C1 segment of cervical spinal cord (tissue), 14 donors: Measurements from ENCODE around the gene COPS6.
A peak's percentile ranks its signal among the peaks of the same experiment; 100 is the strongest.

Experiments used
- DNase-seq, 14 donors: peaks; one replicate each; lab custom pipeline; 2025; lab: John Stamatoyannopoulos, UW

Gene COPS6

DNA sequence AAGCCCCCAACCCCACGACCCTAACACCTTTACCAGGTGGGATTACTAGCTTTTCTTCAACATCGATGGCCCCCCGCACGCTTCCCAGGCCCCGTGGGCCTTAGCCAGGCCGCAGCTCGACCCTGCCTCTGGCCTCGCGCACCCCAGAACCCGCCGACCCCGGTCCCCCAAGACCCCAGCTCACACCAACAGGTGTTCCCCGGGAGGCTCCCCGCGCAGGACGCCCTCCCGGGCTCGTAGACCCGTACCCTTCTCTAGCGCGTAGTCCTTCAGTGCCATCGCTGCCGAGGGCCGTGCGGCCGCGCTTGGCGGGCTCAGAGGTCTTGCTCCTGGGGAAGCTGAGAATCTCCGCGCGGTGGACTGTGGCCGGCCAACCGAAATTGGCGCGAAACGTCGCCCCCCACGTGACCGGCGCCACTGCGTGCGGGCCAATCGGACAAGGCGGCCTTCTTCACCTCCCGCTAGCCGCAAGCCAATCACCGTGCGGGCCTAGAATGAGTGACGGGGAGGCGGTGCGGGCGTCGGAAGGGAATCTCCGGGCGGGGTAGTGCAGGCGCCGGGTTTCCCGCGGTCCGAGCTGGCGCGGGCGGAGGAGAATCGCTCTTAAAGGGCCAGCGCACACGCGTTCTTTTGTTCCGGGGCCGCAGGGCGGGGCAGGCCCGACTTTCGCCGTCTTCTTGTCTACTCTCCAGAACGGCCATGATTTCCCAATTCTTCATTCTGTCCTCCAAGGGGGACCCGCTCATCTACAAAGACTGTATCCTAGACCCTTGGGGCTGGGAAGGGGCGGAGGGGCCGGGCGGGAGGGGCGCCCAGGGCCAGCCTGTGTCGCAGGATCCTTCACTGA, 12.5 kb downstream of the COPS6 start, which contains the start of the genes AP4M1 and MCM7:
AP4M1 (plus strand) TSS at position 628 of the 847 bp plus-strand sequence; CDS start at position 700, 72 bp downstream.
MCM7 (minus strand) TSS at position 382 of the 847 bp plus-strand sequence; CDS start at position 279, 103 bp downstream.
- DNase-seq = peak; percentile 84 to 99 (median 98)

DNA sequence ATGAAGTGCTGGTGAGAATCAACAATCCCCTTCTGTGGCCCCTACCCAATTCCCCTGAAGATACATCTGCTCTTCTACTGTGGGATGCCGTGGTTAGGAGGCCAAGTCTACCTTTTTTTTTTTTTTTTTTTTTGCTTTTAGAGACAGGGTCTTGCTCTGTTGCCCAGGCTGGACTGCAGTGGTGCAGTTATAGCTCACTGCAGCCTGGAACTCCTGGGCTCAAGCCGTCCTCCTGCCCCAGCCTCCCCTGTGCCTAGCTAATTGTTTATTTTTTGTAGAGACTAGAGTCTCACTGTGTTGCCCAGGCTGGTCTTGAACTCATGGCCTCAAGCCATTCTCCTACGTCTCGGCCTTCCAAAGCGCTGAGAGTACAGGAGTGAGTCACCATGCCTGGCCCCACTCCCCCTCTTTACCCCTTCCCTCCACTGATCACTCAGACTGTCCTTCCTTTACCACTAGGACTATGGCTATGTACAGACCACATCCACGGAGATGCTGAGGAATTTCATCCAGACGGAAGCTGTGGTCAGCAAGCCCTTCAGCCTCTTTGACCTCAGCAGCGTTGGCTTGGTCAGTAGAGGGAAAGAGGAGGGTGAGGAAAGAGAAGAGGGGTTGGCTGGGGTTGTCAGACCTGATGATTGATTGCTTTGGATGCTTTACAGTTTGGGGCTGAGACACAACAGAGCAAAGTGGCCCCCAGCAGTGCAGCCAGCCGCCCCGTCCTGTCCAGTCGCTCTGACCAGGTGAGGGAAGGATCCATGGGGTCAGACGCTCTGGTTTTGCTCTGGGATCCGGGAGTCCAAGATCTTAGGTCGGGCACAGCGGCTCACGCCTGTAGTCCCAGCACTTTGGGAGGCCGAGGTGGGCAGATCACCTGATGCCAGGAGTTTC, 14.4 kb downstream of the COPS6 start:
- no peak for DNase-seq

DNA sequence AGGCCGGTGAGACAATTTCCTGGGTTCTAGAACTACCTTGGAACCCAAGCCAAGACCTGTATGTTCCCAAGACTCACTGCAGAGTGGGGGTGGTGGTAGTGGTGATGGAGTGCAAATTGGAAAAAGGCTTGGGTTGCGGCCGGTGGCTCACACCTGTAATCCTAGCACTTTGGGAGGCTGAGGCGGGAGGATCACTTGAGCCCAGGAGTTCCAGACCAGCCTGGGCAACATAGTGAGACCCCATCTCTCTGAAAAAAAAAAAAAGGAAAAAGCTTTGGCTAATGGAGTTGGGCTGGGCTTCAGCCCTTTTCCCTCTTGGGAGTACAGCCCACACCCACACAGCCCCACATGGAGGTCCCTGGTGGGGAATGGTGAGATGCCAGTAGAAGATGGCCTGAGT, 16.8 kb downstream of the COPS6 start:
- no peak for DNase-seq

DNA sequence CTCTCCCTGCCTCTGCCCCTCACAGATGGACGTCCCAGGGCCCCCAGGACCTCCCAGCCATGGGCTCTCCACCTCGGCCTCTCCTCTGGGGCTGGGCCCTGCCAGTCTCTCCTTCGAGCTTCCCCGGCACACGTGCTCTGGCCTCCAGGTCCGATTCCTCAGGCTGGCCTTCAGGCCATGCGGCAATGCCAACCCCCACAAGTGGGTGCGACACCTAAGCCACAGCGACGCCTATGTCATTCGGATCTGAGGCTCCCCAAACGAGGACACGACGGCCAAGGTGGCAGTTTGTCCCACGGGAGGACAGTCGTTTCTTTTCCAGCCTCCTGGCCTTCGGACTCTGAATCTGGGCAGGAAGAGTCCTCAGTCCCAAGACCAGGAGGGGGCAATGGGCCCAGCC, 17.9 kb downstream of the COPS6 start:
- no peak for DNase-seq

DNA sequence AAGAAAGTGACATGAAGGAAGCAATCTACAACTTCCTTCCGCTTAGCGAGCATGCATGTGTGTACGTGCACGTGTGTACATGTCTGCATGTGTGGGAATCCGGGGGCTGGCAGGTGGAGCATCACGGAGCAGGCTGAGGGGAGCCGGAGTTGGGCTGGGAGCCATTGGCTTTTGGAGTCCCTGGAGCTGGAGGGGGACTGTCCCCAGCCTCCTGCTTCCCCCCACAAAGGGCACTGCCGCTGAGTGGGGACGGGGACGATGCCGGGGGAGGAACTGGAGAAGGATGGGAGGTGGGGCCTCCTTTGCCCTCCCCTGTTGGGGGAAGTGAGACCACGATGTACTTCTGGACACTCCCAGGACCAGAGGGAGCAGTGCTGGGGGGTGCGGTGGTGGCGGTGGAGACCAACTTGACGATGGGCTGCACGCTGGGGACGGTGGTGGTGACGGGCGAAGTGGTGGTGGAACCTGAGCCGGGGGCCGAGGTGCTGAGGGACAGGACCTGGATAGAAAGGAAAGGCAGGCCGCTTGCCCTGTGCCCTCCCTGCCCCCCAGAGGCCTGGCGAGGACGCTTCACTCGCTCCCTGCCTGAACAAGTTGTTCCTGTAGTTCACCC, 18.5 kb downstream of the COPS6 start:
- peak in 4 of 14 donors; percentile 5 to 44 (median 12) for DNase-seq

DNA sequence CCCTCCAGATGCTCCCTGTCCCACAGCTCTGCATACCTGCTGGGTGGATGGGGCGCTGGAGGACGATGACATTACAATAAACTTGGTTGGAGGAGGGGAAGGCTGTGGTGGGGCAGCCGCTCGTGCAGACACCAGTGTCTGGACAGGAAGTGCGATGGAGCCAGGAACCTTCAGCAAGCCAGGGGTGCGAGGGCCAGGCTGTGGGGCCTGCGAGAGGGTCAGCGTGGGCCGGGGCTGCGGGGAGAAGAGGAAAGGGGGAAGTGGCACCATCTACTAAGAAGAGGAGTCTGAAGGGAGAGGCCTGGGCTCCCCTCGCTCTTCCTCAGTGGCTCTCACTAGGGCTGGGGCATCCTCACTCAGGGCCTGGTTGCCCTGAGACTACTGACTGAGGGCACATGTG, 19.1 kb downstream of the COPS6 start:
- DNase-seq = peak in 1 of 14 donors; percentile 34

DNA sequence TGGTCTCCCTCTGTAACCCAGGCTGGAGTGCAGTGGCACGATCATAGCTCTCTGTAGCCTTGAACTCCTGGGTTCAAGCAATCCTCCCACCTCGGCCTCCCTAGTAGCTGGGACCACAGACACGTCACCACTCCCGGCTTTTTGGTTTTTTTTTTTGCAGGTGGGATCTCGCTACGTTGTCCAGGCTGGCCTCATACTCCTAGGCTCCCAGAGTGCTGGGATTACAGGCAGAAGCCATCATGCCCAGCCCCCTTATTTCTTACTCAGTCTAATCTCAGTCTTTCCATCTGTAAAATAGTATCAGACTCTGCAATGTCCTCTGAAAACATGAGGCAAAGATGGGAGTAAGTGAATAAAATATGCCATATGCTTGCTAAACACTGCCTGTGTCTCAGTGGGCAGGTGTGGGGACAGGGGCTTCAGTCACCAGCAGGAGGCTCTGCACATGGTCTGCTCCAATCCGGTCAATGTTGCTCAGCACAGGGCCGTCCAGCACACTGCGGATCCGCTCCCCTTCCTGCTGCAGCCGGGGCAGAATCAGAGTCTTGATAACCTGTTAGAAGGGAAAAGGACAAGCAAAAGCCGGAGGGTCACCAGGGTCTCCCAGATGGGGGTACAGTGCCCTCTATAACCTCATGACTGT, 20.9 kb downstream of the COPS6 start:
- DNase-seq = no peak

DNA sequence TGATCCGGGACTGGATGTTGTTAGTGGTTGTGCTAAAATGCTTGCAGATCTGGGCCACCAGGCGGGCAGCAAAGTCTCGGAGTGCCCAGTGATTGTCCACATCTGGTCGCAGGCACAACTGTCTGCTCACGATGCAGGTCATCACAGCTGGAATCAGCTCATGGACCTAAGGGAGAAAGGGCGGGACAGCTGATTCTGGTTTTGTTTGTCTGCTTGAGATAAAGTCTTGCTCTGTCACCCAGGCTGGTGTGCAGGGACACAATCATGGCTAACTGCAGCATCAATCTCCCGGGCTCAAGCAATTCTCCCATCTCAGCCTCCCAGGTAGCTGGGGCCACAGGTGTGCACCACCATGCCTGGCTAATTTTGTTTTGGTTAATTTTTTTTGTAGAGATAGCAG, 22.4 kb downstream of the COPS6 start:
- no peak for DNase-seq

DNA sequence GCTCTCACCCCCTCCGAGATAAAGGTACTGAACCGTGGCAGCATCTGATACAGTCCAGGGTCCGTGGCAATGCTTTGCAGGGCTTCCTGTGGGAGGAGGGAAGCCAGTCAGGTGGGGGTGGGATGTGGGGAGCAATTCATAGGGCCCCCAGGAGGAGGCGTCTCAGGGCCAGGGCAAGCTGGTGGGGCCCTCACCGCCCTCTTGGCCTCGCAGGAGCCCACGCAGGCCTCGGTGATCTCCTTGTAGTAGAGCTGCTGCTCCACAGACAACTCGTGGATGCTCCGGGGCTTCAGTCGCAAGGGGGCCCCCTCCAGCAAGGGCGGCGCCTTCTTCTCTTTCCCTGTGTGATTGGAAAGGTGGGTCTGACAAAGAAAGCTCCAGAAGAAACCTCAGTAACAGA, 23.1 kb downstream of the COPS6 start:
- DNase-seq = no peak

DNA sequence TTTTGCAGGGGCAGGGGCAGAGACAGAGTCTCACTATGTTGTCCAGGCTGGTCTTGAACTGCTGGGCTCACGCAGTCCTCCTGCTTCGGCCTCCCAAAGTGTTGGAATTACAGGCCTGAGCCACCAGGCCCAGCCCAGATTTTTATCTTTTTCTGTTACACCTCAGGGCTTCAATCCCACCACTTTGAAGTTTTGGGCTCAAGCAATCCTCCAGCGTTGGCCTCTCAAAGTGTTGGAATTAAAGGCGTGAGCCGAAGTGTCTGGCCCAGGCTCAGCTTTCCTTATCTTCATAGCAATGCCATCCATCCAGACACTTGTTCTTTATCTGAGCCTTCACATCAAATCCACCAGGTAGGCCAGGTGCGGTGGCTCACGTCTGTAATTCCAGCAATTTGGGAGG, 26.3 kb downstream of the COPS6 start:
- no peak for DNase-seq

DNA sequence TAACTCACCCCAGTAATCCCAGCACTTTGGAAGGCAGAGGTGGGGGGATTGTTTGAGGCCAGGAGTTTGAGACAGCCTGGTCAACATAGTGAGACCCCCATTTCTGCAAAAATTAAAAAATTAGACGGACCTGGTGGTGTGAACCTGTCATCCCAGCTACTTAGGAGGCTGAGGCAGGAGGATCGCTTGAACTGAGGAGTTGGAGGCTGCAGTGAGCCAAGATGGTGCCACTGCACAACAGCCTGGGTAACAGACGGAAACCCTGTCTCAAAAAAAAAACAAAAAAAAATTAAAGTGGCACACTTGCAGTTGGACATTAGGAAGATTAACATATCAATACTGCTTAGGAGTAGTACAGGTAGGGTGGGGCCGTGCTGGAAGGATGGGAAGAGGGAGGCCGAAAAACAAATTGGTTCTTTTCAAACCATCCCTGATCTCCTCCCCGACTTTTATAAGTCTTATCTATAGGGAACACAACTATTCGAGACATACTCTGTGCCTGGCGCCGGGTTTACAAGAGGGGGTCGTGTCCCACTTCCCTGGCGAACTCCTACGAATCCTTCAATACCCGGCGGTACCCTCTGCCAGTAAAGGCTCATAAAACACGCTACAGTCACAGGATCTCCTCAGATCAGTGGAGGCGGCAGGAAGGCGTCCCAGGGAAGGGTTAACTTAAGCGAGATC, 29.8 kb downstream of the COPS6 start:
- no peak for DNase-seq

DNA sequence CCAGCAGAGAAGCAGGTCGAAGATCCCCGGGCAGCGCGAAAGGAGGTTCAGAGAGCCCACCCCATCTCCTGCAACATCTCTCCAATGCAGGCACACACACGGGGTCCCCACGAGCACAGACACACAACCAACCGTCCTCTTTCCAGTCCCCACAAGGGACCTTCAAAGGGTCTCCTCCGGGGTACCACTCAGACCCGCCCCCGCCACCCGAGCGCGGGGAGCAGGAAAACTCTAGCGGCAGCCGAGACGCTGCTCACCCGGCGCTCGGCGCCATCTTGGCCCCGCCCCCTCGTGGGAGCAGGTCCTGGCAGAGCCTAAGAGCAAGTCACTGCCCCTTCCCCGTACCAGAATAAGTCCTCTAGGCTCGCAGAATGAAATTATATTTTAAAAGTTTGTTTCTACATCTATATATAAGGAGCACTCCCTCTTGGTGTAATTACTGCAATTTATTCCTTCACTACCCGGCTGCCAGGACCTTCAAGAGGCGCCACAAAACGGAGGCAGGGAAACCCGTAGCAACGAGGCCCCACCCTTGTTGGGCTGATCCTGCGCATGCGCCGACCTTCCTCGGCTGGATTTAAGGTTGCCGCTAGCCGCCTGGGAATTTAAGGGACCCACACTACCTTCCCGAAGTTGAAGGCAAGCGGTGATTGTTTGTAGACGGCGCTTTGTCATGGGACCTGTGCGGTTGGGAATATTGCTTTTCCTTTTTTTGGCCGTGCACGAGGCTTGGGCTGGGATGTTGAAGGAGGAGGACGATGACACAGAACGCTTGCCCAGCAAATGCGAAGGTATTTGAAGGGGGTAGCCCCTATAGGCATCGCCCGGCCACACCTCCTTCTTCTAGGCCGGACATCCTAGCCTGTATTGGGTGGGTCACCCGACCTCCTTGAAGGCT, 30.6 kb downstream of the COPS6 start, which contains the start of the genes CNPY4 and TAF6:
CNPY4 (plus strand) TSS at position 563 of the 898 bp plus-strand sequence; CDS start at position 674, 111 bp downstream.
TAF6 (minus strand) TSS at position 287 of the 898 bp plus-strand sequence. CDS start 5,149 bp downstream, outside the sequence.
- peak; percentile 64 to 94 (median 90) for DNase-seq

DNA sequence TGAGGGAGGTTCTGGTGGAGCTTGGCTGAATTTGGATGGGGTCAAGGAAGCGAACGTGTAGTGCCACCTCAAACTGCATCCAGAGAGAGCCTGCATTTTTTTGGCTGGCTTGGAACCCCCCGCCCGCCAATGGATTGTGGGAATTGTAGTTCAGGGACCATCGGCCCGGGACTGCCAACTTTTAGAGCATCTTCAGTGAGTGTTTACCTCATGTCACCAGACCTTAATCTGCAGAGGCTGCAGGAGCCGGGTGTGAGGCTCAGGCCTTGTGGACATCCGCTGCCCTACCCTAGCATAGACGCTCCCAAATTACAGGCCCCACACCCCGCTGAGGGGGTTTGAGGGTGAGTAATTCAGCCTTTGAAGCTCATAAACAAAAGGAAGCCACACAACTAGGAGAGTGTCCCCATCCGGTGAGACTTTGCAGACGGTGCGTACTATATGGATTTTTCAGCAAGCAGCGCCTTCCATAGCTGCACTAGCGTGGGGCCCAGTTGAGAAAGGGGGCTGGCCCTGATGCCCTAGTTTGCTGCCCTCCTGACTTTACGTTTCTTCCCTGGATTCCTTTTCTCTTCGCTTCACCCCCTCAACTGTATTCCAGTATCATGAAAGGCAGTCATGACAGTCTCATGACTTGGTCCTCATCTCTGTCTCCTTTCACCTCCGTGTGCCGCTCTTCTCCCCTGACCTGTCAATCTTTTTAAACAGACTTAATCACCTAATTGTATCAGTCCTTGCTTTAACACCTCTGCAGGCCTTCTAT, 31.4 kb downstream of the COPS6 start:
- peak in 13 of 14 donors; percentile 33 to 88 (median 83) for DNase-seq

DNA sequence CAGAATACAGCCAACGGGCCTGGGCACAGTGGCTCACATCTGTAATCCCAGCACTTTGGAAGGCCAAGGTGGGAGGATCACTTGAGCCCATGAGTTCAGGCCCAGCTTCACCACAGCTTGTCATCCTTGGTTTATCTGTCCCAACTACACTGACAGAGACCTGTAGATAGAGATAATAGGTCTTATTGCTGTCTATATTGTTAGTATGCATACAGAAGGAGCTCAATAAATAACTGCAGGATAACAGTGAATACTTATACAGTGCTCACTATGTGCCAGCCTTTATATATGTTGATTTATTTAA, 31.9 kb downstream of the COPS6 start:
- no peak for DNase-seq

DNA sequence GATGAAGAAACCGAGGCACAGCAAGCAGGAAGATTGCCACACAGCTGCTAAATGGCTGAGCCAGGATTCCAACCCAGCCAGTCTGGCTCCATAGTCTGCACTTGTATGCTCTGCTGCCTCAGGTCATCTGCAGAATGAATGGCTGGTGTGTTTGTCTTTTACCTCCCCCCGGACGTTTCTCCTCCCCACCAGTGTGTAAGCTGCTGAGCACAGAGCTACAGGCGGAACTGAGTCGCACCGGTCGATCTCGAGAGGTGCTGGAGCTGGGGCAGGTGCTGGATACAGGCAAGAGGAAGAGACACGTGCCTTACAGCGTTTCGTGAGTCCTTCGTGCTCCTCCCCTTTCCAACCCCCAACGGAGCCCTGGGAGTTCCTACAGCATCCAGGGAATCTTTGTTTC, 33.3 kb downstream of the COPS6 start:
- DNase-seq = no peak

DNA sequence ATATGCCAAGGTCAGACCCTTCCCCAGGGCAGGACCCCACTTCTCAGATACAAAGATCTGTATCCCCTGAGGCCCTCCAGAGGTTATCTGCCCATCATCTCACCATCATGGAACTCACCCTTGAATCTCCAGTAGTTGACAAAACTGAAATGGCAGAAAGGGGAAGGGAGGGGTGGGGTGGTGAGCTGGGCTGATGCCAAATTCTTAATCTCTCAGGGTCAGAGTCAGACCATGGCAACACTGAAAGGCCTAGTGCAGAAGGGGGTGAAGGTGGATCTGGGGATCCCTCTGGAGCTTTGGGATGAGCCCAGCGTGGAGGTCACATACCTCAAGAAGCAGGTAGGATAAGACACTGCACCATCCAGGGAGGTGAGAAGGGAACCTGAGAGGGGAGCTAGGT, 33.8 kb downstream of the COPS6 start:
- DNase-seq = no peak

DNA sequence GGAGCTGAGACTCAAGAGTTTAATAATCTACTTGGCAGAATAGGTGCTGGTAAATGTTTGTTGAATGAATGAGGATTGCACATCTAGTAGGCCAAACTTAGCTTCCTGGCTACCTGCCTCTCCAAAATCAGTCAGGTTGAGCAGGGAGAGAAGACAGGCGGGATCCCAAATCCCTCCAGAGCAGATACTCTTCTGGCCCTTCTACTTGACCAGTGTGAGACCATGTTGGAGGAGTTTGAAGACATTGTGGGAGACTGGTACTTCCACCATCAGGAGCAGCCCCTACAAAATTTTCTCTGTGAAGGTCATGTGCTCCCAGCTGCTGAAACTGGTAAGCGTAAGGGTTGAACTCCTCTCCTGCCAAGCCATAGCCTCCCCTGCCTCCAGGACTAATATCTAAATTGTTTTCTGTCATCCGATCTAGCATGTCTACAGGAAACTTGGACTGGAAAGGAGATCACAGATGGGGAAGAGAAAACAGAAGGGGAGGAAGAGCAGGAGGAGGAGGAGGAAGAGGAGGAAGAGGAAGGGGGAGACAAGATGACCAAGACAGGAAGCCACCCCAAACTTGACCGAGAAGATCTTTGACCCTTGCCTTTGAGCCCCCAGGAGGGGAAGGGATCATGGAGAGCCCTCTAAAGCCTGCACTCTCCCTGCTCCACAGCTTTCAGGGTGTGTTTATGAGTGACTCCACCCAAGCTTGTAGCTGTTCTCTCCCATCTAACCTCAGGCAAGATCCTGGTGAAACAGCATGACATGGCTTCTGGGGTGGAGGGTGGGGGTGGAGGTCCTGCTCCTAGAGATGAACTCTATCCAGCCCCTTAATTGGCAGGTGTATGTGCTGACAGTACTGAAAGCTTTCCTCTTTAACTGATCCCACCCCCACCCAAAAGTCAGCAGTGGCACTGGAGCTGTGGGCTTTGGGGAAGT, 35.8 kb downstream of the COPS6 start:
- no peak for DNase-seq
